Measurements from ENCODE around the gene NELFB. TPM values are rescaled to one million over a fixed set of nuclear protein-coding genes. Genes with fewer than 3 reads are reported as not detected.
A peak's percentile ranks its signal among the peaks of the same experiment; 100 is the strongest.

Gene NELFB
- total and polyA plus RNA-seq, 9 of the 15 experiments (the other 6 are each of a cell fraction or from before 2014, with no cell fraction given), result 0.24 to 84.0 (median 29.7) TPM

- TF ChIP-seq POLR2AphosphoS5 (IDR thresholded peaks at IDR 0.05; ENCODE audit: control insufficient read depth, insufficient read depth, low read depth, low read length), result peak; percentile 47; the same call in 1 of the 2 replicates
- peak; percentile 14; the same call in 1 of the 2 replicates for TF ChIP-seq USF1 (CRISPR knock-in tag; IDR thresholded peaks at IDR 0.05)
- peak; percentile 21; the same call in 1 of the 2 replicates for TF ChIP-seq ZNF583 (CRISPR knock-in tag; IDR thresholded peaks at IDR 0.05)
- peak; percentile 63 to 81 (median 74) for TF ChIP-seq CTCF (IDR thresholded peaks at IDR 0.05 in 2 of 3, conservative IDR thresholded peaks at IDR 0.05 in 1 of 3; ENCODE audit: insufficient read depth in 2 of 3, low read depth in 1 of 3, low read length in 3 of 3)
- TF ChIP-seq HOMEZ (CRISPR knock-in tag; IDR thresholded peaks at IDR 0.05), result no peak
- TF ChIP-seq MXI1 (IDR thresholded peaks at IDR 0.05; ENCODE audit: low read depth, low read length), result no peak; the same call in none of the 2 replicates
- peak; percentile 16; the same call in 1 of the 2 replicates for TF ChIP-seq GATAD2B (IDR thresholded peaks at IDR 0.05; ENCODE audit: borderline replicate concordance)
- TF ChIP-seq HDAC1 (IDR thresholded peaks at IDR 0.05), result peak in 1 of 2 experiments; percentile 66; a peak in 1 of 4 replicates
- no peak for TF ChIP-seq ZNF143 (CRISPR knock-in tag; IDR thresholded peaks at IDR 0.05)
- peak; percentile 39; the same call in 1 of the 2 replicates for TF ChIP-seq SOX6 (IDR thresholded peaks at IDR 0.05)
- TF ChIP-seq KAT7 (CRISPR knock-in tag; IDR thresholded peaks at IDR 0.05; ENCODE audit: borderline replicate concordance), result peak; percentile 50; the same call in 1 of the 2 replicates
- no peak for TF ChIP-seq BRF1 (IDR thresholded peaks at IDR 0.05; ENCODE audit: borderline replicate concordance, extremely low read depth, insufficient read length)
- TF ChIP-seq NCOA2 (IDR thresholded peaks at IDR 0.05; ENCODE audit: partially characterized antibody in 2 of 2), result no peak
- peak in 2 of 3 experiments; percentile 79 to 96; a peak in 4 of 6 replicates for TF ChIP-seq ZBTB11 (CRISPR knock-in tag; IDR thresholded peaks at IDR 0.05)
- TF ChIP-seq SAP30 (IDR thresholded peaks at IDR 0.05; ENCODE audit: borderline replicate concordance, insufficient read depth, low read depth, low read length, poor library complexity, severe bottlenecking), result no peak
- TF ChIP-seq SRF (CRISPR knock-in tag; IDR thresholded peaks at IDR 0.05), result peak in 1 of 2 experiments; percentile 69; a peak in 2 of 4 replicates
Observed at GRCh38 chr9:137277329-137278041, 22.4 kb downstream of the NELFB start, which contains the start of gene TOR4A (continued).
